ENCODE data around the gene RNF26.

RNF26 gene

DNA sequence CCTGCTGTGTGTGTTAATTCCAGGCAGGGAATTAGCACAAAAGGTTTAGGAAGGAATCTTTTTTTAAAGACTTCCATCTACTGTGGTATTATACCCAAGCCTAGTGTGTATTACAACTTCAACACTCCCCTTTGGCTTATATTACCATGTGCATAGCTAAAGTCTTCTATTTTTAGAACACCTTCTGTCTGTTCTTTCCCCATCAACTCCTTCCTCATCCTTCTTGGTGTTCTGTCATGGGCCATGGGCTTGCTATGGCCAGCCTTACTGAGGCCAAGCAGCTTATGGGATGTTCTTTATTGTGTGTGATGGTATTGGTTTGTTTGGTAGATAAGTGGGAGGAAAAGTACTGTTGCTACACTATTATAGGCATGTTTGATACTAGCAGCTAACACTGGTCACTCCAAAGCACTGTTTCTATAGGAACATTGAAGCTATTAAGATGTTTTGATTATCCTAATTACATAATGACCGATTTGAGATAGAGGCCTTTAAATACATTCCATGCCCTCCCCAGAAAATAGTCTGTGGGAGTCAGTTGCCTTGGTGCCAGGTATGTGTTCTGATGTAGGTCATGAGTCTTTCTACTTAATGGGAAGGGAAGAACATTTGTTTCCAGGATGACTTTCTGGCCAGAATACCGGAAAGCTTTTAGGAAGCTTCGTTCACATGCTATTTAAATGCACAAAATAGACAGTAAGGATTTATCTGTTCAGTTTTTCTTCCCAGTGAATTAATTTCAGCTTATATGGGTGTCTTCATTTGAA lies 33.9 kb upstream of the RNF26 start:
- Histone ChIP-seq H3K4me3 (ENCODE audit: insufficient read depth, low read length, poor library complexity, severe bottlenecking) (no peak overlapping the region), H3K27me3 (ENCODE audit: low read length) (no peaks in the 10 kb centered on the region), H3K36me3 (ENCODE audit: low read length) (peaks cover 20% of the 10 kb centered on the region), H3K9ac (ENCODE audit: low read length) (no peak overlapping the region), H3K9me2 (replicated peaks; ENCODE audit: insufficient read depth, low read length) (no peaks in the 10 kb centered on the region), H2AFZ (ENCODE audit: low read depth, low read length, severe bottlenecking) (no peak overlapping the region), H3K9me3 (ENCODE audit: insufficient read depth, low read length) (no peaks in the 10 kb centered on the region), H3K79me2 (ENCODE audit: insufficient read depth, low read length) (no peaks in the 10 kb centered on the region), H3F3A (ENCODE audit: insufficient read depth) (no peaks in the 10 kb centered on the region), H4K20me1 (ENCODE audit: low read depth, low read length) (no peaks in the 10 kb centered on the region), H3K27ac (ENCODE audit: low read depth, low read length) (no peak overlapping the region), H3K4me2 (ENCODE audit: low read depth, low read length, poor library complexity, severe bottlenecking) (no peak overlapping the region)
- TF ChIP-seq, protein P1, sequence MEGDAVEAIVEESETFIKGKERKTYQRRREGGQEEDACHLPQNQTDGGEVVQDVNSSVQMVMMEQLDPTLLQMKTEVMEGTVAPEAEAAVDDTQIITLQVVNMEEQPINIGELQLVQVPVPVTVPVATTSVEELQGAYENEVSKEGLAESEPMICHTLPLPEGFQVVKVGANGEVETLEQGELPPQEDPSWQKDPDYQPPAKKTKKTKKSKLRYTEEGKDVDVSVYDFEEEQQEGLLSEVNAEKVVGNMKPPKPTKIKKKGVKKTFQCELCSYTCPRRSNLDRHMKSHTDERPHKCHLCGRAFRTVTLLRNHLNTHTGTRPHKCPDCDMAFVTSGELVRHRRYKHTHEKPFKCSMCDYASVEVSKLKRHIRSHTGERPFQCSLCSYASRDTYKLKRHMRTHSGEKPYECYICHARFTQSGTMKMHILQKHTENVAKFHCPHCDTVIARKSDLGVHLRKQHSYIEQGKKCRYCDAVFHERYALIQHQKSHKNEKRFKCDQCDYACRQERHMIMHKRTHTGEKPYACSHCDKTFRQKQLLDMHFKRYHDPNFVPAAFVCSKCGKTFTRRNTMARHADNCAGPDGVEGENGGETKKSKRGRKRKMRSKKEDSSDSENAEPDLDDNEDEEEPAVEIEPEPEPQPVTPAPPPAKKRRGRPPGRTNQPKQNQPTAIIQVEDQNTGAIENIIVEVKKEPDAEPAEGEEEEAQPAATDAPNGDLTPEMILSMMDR (IDR thresholded peaks at IDR 0.05; ENCODE audit: insufficient read depth, low read length, poor library complexity, severe bottlenecking): no peak
- TF ChIP-seq EZH2phosphoT487 (conservative IDR thresholded peaks at IDR 0.05; ENCODE audit: low read length): no peak

DNA sequence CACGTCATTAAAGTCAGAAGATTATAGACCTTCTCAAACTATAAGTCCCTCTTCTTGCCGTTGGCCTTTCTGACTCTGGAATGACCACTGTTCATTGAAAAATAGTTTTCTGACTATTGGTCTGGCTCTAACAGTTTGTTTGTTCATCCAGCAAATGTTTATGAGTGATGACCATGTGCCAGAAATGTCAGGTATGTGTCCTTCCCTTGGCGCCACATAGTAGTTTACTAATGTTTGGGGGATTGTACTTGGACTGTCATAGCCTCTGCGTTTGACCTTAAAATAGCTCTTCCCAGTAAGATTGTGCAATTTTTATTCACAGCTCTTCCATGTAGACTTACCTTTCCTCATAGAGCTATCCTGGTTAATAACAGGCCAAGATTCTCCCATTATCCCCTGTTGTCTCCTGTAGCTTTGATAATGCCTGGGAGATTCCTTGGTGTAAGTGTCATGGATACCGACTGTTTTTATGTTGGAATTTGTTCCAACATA lies 31.1 kb upstream of the RNF26 start:
- no peaks in the 10 kb centered on the region for H3K79me2 ChIP-seq (ENCODE audit: insufficient read depth, low read length)
- no peak overlapping the region for H3K4me3 ChIP-seq (ENCODE audit: insufficient read depth, low read length, poor library complexity, severe bottlenecking)
- no peak overlapping the region for H3K4me2 ChIP-seq (ENCODE audit: low read depth, low read length, poor library complexity, severe bottlenecking)
- no peaks in the 10 kb centered on the region for H4K20me1 ChIP-seq (ENCODE audit: low read depth, low read length)
- H3K9me2 ChIP-seq (replicated peaks; ENCODE audit: insufficient read depth, low read length): no peaks in the 10 kb centered on the region
- H2AFZ ChIP-seq (ENCODE audit: low read depth, low read length, severe bottlenecking): no peak overlapping the region
- no peaks in the 10 kb centered on the region for H3K9me3 ChIP-seq (ENCODE audit: insufficient read depth, low read length)
- no peak for TF ChIP-seq EZH2phosphoT487 (conservative IDR thresholded peaks at IDR 0.05; ENCODE audit: low read length)
- TF ChIP-seq, protein P1 (IDR thresholded peaks at IDR 0.05; ENCODE audit: insufficient read depth, low read length, poor library complexity, severe bottlenecking): no peak
- no peaks in the 10 kb centered on the region for H3K27me3 ChIP-seq (ENCODE audit: low read length)
- H3F3A ChIP-seq (ENCODE audit: insufficient read depth): no peaks in the 10 kb centered on the region
- H3K27ac ChIP-seq (ENCODE audit: low read depth, low read length): no peak overlapping the region
- peaks cover 12% of the 10 kb centered on the region; the same call in 1 of the 2 replicates for H3K36me3 ChIP-seq (ENCODE audit: low read length)
- H3K9ac ChIP-seq (ENCODE audit: low read length): no peak overlapping the region

DNA sequence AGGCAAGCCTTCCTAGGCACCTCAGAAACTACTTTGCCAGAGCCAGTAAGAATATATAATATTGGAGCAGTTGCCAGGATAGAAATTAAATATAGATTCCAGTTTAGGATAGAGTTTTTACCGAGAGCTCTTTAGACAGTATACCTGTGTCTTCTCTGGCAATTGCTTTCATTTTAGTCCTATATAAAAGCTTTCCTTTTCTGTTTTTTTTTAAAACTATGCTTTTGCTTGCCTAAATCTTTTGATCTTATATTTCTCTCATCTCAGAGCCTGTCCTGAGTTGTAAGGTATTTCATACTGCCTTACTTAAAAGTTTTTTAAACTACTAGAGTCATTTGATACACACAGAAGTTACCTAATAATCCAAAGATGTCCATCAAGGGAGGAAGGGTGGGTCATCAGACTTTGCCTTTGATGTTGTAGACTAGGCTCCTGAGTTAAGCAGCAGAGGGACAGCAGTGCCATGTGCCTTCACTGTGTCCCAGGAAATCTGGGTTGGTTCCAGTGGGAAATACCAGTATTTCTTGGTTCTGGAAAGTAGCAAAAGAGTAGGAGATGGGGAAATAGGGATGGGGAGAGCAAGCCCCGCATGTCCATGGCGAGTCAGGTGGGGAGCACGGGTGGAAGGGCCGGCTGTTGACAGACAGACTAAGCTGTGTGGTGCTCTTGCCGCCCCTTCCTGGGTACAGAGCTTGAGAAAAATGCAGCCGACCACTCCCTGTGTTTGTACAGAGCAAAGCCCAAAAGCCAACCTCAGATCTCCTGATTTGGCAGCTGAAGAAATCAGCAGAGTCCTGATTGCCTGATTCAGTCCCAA lies 28.6 kb upstream of the RNF26 start:
- no peak overlapping the region for H3K27ac ChIP-seq (ENCODE audit: low read depth, low read length)
- H3K27me3 ChIP-seq (ENCODE audit: low read length): no peaks in the 10 kb centered on the region
- no peak overlapping the region for H3K4me2 ChIP-seq (ENCODE audit: low read depth, low read length, poor library complexity, severe bottlenecking)
- H3K9ac ChIP-seq (ENCODE audit: low read length): no peak overlapping the region
- H3K9me3 ChIP-seq (ENCODE audit: insufficient read depth, low read length): no peaks in the 10 kb centered on the region
- H4K20me1 ChIP-seq (ENCODE audit: low read depth, low read length): no peaks in the 10 kb centered on the region
- TF ChIP-seq EZH2phosphoT487 (conservative IDR thresholded peaks at IDR 0.05; ENCODE audit: low read length): no peak
- TF ChIP-seq, protein P1 (IDR thresholded peaks at IDR 0.05; ENCODE audit: insufficient read depth, low read length, poor library complexity, severe bottlenecking): no peak
- H3K36me3 ChIP-seq (ENCODE audit: low read length): peaks cover 6% of the 10 kb centered on the region; the same call in 1 of the 2 replicates
- no peak overlapping the region for H2AFZ ChIP-seq (ENCODE audit: low read depth, low read length, severe bottlenecking)
- no peaks in the 10 kb centered on the region for H3K79me2 ChIP-seq (ENCODE audit: insufficient read depth, low read length)
- H3F3A ChIP-seq (ENCODE audit: insufficient read depth): no peaks in the 10 kb centered on the region
- no peak overlapping the region for H3K4me3 ChIP-seq (ENCODE audit: insufficient read depth, low read length, poor library complexity, severe bottlenecking)
- no peaks in the 10 kb centered on the region for H3K9me2 ChIP-seq (replicated peaks; ENCODE audit: insufficient read depth, low read length)
